ENCODE data around the gene CTNNA2. TPM values are rescaled to one million over a fixed set of nuclear protein-coding genes. Genes with fewer than 3 reads are reported as not detected.

The CTNNA2 gene
- total RNA-seq, 1 experiment from 2014 or later = 5.5 TPM

GRCh38 chr2:79604748-79605147 is 91.9 kb downstream of the CTNNA2 start:
- no peak overlapping the region for H4K5ac ChIP-seq (ENCODE audit: insufficient read length, low read depth, low read length)
- Mint-ChIP-seq H3K9me3 (no peaks in the 10 kb centered on the region), H3K36me3 (ENCODE audit: insufficient read depth in 1 of 3, low read depth in 3 of 3) (no peaks in the 10 kb centered on the region; a peak in 1 of 7 replicates), H3K27me3 (ENCODE audit: low read depth) (no peaks in the 10 kb centered on the region), H3K4me1 (peaks cover 2 to 3% of the 10 kb centered on the region in 2 experiments; a peak in 1 of 4 replicates), H3K27ac (no peak overlapping the region; a peak in 1 of 7 replicates), H3K4me3 (no peak overlapping the region)
- H4K8ac ChIP-seq (replicated peaks; ENCODE audit: insufficient read length, low read depth, low read length) = no peak overlapping the region
- H2BK20ac ChIP-seq (ENCODE audit: low read depth, low read length, poor library complexity, severe bottlenecking) = no peak overlapping the region
- no peaks in the 10 kb centered on the region for H3K79me1 ChIP-seq (ENCODE audit: insufficient read depth, low read depth, low read length, poor library complexity, severe bottlenecking)
- H3K18ac ChIP-seq (ENCODE audit: insufficient read length, low read depth, low read length) = no peak overlapping the region
- no peaks in the 10 kb centered on the region for H3K9me3 ChIP-seq (ENCODE audit: control insufficient read depth, low read depth, low read length)
- no peak overlapping the region for H3K4ac ChIP-seq (ENCODE audit: low read depth, low read length)
- no peak overlapping the region for H3K23ac ChIP-seq (ENCODE audit: insufficient read length, low read depth, low read length)
- no peak overlapping the region for H2BK15ac ChIP-seq (ENCODE audit: low read depth, low read length)
- no peak overlapping the region for H4K91ac ChIP-seq (ENCODE audit: insufficient read length, low read depth, low read length)
- H2BK5ac ChIP-seq (ENCODE audit: insufficient read length, low read length) = no peak overlapping the region
- TF ChIP-seq CTCF (conservative IDR thresholded peaks at IDR 0.05) = no peak
- no peak overlapping the region for H2BK12ac ChIP-seq (ENCODE audit: insufficient read length, low read depth, low read length)
- H3T11ph ChIP-seq (ENCODE audit: low read length) = no peak overlapping the region
- no peaks in the 10 kb centered on the region for H3K27me3 ChIP-seq (ENCODE audit: insufficient read depth, low read length)
- no peaks in the 10 kb centered on the region for H3K4me1 ChIP-seq (ENCODE audit: insufficient read depth, low read length)
- no peak overlapping the region for H3K27ac ChIP-seq (ENCODE audit: insufficient read length, low read depth, low read length)
- H3K14ac ChIP-seq (ENCODE audit: insufficient read depth, low read length) = no peak overlapping the region
- no peak overlapping the region for H3K9ac ChIP-seq (ENCODE audit: extremely low read depth, insufficient read length, low read length)
- no peak overlapping the region for H3K4me2 ChIP-seq (ENCODE audit: insufficient read depth, insufficient read length, low read length)
- no peaks in the 10 kb centered on the region for H3K23me2 ChIP-seq (ENCODE audit: insufficient read length, low read depth, low read length, poor library complexity, severe bottlenecking)
- no peak overlapping the region for H2AFZ ChIP-seq (ENCODE audit: low read length)
- no peak for DNase-seq
- H3K56ac ChIP-seq (ENCODE audit: insufficient read length, low read depth, low read length) = no peak overlapping the region
- H4K20me1 ChIP-seq (ENCODE audit: control insufficient read depth, insufficient read depth, insufficient read length) = no peaks in the 10 kb centered on the region
- H2AK5ac ChIP-seq (ENCODE audit: insufficient read length, low read length) = no peak overlapping the region
- no peaks in the 10 kb centered on the region for H3K79me2 ChIP-seq (ENCODE audit: insufficient read depth, low read length)
- H2BK120ac ChIP-seq (ENCODE audit: low read depth, low read length, poor library complexity, severe bottlenecking) = no peak overlapping the region

All from H9 (cell line).